ENCODE measurements around the gene NUDT4B.
"Not testable (repeated sequence)": the region's sequence is repeated elsewhere in the genome, so short reads cannot be mapped to it uniquely, and the experiment has no call there.

Gene NUDT4B

GRCh38 chr1:148743200-148743599 is 5.4 kb upstream of the NUDT4B start:
- not testable (repeated sequence) for DNase-seq

GRCh38 chr1:148743726-148744720 is 4.6 kb upstream of the NUDT4B start:
- DNase-seq: not testable (repeated sequence)

DNA sequence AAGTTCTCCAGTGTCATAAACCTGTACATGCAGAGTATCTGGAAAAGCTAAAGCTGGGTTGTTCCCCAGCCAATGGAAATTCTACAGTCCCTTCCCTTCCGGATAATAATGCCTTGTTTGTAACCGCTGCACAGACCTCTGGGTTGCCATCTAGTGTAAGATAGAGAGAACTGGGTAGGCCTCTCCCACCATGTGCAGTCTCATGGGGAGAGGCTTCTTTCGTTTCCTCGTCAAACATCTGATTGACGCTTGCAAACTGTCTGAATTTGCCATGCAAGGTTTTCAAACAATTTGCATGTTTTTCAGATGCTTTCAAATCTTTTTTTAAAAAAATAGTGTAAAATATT is 734 bp downstream of the NUDT4B start:
- DNase-seq: not testable (repeated sequence)

- not testable (repeated sequence) for DNase-seq
Observed at GRCh38 chr1:148756231-148756630, 7.7 kb downstream of the NUDT4B start.

- DNase-seq: not testable (repeated sequence)
Observed at GRCh38 chr1:148757446-148757845, 8.9 kb downstream of the NUDT4B start.

DNA sequence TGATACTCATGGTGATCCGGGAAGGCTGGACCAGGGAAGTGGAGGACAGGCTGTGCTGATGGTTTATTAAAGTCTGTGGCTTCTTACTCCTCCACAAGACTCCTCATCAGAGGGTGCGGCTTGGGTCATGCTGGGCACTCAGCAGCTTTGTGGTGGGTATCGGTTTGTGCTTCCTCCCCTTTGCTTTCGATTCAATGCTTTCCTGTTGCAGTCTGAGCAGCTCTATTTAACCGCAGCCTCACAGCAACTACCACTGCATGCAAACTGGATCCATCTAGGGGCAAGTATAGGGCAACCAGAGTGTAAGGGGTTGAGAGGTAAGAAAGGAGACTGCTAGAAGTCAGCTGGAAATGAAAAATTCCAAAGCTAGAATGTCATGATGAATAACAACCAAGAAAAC is 9.8 kb downstream of the NUDT4B start:
- not testable (repeated sequence) for DNase-seq

DNA sequence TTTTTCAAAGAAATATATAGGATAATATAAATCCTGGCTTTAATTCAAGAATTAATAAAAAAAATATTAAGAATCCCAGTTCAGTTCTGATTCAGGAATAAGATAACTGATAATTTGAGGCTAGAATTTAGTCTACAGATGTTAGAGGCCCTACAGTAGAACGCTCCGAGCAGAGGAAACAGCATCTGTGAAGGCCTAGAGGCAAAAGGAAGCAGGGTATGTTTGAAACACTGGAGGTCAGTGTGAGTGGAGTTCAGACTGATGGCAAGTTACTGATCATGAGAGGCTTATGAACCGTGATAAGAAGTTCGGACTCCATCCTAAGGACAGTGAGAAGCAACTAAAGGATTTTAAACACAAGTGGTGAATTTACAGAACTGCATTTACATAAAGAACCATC is 10.4 kb downstream of the NUDT4B start:
- not testable (repeated sequence) for DNase-seq

DNA sequence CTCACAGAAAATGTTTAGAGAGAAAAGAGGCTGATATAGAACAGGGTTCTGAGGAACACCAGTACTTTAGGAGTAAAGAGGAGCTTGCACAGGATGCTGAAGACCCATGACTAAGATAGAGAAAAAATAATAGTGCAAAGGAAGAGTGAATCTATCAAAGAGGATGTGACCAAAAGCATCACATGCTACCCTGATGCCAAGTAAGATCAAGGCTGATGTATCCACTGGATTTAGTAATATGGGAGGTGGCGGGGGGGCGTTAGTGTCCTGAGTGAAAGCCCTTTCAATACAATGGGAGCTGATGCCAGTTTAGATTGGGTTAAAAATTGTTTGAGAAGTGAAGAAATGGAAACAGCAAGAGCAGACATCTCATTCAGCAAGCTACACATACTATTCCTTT is 11.2 kb downstream of the NUDT4B start:
- peak; percentile 2 for DNase-seq

DNA sequence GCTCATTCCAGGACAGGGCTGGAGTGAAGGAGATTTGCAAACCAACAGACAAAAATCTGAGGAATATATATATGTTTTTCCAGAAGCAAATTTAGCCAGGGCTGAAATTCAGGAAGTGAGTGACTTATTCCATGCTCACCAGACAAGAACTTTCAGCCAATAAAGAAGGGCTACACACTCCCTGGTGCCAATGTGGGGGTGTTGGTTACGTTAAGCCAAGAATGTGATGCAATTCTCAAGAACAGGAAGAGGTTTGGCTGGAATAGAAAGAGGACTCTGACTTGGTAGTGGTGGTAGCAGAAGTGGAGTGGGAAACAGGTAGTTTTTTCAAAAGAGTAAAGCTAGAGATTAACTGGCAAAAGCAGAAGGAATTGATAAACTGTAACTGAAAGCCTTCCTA is 11.6 kb downstream of the NUDT4B start:
- not testable (repeated sequence) for DNase-seq

- not testable (repeated sequence) for DNase-seq
Observed at GRCh38 chr1:148761360-148761759, 12.8 kb downstream of the NUDT4B start.

GRCh38 chr1:148765238-148766019 is 16.9 kb downstream of the NUDT4B start:
- DNase-seq: not testable (repeated sequence)

- not testable (repeated sequence) for DNase-seq
Observed at GRCh38 chr1:148768541-148768940, 20.0 kb downstream of the NUDT4B start.

- DNase-seq: not testable (repeated sequence)
Observed at GRCh38 chr1:148769495-148769894, 20.9 kb downstream of the NUDT4B start.

GRCh38 chr1:148773690-148774089 is 25.1 kb downstream of the NUDT4B start:
- not testable (repeated sequence) for DNase-seq

GRCh38 chr1:148774102-148774501 is 25.5 kb downstream of the NUDT4B start:
- DNase-seq: not testable (repeated sequence)

DNA sequence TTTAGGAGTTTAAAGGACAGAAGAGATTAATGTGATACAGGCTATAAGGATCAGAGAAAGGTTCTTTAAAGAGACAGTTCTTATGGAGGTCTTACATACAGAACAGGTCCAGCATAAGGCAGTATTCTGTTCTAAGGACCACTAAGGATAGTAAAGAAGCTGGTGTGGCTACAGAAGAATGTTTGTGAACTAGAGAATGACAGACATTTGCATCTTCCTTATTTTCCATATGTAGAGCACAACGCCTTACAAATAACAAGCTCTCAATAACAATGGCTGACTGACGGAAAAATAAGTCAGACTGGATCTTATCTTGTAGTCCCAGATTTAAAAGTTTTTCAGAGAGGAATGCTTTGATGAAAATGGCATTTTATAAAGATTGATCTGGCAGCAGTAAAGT is 26.7 kb downstream of the NUDT4B start:
- DNase-seq: not testable (repeated sequence)

GRCh38 chr1:148777649-148778048 is 29.1 kb downstream of the NUDT4B start:
- not testable (repeated sequence) for DNase-seq

DNA sequence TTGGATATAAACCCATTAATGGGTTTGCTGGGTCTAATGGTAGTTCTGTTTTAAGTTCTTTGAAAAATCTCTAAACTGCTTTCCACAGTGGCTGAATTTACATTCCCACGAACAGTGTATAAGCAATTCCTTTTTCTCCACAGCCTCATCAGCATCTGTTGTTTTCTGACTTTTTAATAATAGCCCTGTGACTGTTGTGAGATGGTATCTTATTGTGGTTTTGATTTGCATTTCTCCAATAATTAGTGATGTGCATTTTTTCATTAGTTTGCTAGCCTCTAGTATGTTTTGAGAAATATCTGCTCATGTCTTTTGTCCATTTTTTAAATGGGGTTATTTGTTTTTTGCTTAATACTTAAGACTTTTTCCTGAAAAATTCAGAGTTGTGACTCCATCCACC is 31.8 kb downstream of the NUDT4B start:
- not testable (repeated sequence) for DNase-seq

DNA sequence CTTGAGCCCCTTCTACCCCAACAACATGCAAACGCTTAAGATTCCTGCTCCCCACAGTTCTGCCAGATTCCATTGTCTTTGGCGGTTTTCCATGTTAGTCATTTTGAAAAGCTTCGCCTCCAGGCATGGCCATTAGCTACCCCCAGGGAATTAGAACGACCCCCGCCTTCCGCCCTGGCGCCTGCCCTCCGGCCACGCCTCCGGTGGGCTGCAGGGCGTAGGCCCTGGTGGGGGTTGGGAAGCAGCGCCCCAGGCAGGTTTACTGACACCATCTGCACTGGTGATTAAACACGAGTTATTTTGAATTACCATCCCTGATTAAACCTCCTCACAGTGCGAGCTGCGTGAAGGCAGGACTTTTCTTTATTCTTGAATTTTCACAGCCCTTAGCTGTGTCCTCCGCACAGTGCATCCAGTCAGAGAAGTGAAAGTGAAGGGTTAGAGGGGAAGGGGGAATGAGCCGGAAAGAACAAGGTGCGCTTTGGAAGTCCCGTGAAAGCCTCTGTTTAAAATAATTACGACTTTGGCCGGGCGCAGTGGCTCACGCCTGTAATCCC is 43.0 kb downstream of the NUDT4B start:
- not testable (repeated sequence) for DNase-seq

- not testable (repeated sequence) for DNase-seq
Observed at GRCh38 chr1:148793762-148794332, 45.3 kb downstream of the NUDT4B start.

All from activated gamma-delta T cell treated with Interleukin-2 at 50 U/mL for 16 hours (primary cell).